GM12892 (cell line): Measurements from ENCODE around the gene LDHAL6A.

Source experiments
- DNase-seq: peaks from one replicate; pipeline ENCODE4 v3.0.0; 2011; ENCODE audit not compliant: insufficient read length
- FAIRE-seq: peaks from 2 replicates; lab custom pipeline; 2011; peaks lifted over from hg19 to GRCh38; lab: Jason Lieb, UNC
- POLR2A ChIP-seq: IDR thresholded peaks from 2 replicates; pipeline ENCODE4 v1.6.1; 2011; ENCODE audit warnings: low read depth, low read length, control low read depth
- POLR2AphosphoS5 ChIP-seq: IDR thresholded peaks from 2 replicates; pipeline ENCODE4 v1.6.1; 2011; ENCODE audit warnings: low read depth, low read length, control low read depth
- TAF1 ChIP-seq: IDR thresholded peaks from 2 replicates; pipeline ENCODE4 v1.6.1; 2011; ENCODE audit warnings: low read depth, mild to moderate bottlenecking, control low read depth, low read length, borderline replicate concordance

LDHAL6A gene

DNA sequence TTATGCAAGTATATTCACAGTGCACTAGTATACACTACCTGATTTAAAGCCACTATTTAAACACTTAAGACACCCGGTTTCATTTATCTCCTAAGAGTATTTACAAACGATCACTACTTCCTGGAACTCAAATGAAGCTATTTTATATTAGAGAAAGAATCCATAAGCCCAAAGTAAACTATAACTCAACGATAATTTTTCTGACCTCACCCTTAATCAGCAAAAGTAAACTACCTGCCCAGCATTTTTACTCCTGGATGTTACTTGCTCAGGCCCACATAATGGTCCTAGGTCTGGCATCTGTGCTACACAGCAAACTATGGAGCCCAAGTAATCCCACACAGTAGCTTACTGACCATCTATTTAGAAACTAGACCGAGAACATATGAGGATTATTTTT is 37.7 kb downstream of the LDHAL6A start:
- FAIRE-seq (no peak), DNase-seq (no peak)
- TF ChIP-seq POLR2AphosphoS5: no peak

- DNase-seq: no peak
- TF ChIP-seq POLR2A (no peak), TAF1 (no peak), POLR2AphosphoS5 (no peak)
- peak; percentile 67 for FAIRE-seq
Measured at GRCh38 chr11:18495271-18495670, 39.6 kb downstream of the LDHAL6A start.

- TF ChIP-seq TAF1 (no peak), POLR2A (no peak), POLR2AphosphoS5 (no peak)
- FAIRE-seq (no peak), DNase-seq (no peak)
Measured at GRCh38 chr11:18495703-18496102, 40.0 kb downstream of the LDHAL6A start.

DNA sequence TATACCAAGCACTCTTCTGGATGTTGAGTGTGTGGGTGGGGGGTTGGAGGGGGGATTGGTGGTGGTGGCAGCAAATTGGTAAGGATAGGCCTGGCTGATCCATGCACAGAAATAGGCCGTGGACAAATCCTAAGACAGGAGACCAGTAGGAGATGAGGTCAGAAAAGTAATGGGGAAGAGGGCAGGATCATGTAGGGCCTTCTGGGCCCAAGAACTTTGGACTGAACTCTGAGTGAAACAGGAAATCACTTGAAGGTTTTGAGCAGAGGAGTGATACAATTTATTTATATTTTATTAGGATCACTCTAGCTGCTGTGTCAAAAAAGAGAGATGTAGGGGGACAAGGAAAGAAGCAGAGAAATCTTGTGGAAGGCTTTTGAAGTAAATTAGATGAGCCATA is 42.4 kb downstream of the LDHAL6A start:
- no peak for FAIRE-seq
- DNase-seq: no peak
- TF ChIP-seq POLR2AphosphoS5 (no peak), POLR2A (no peak), TAF1 (no peak)

DNA sequence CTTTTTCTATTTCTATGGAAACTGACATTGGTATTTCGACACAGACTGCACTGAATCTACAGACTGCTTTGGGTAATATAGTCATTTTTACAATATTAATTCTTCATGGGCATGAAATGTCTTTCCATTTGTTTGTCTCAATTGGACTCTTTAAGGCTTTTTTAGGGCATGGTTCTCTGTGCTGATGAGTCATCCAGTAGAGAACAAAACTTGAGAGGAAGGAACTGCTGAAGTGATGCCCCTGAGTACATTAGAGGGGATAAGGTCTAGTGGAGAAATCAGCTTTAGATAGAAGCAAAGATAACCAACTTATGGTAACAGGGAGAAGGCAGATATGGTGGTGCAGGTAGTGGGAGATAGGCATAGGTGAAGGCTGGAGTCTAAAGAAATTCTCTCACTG is 46.0 kb downstream of the LDHAL6A start:
- TF ChIP-seq POLR2A (no peak), POLR2AphosphoS5 (no peak)
- FAIRE-seq: peak; percentile 14
- DNase-seq: no peak

GRCh38 chr11:18502352-18502751 is 46.7 kb downstream of the LDHAL6A start:
- FAIRE-seq (no peak), DNase-seq (no peak)
- no peak for TF ChIP-seq TAF1
- no peak for TF ChIP-seq POLR2AphosphoS5
- no peak for TF ChIP-seq POLR2A

GRCh38 chr11:18521122-18521521 is 65.5 kb downstream of the LDHAL6A start:
- DNase-seq (no peak), FAIRE-seq (no peak)

DNA sequence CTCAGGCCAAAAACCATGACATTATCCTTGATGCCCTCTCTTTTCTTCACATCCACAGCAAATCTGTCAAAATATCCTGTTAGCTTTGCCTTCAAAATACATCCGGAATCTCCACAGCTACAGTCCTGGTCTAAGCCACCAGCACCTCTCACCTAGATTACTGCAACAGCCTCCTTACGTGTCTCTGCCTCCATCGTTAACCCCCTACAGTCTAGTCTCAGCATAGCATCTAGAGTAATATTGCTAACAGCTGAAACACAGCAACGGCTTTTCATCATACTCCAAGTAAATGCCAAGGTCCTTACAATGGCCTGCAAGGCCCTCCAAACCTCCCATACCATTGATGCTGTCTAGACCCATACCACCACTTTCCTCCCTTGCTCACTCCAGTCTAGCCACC is 66.7 kb downstream of the LDHAL6A start:
- no peak for DNase-seq
- no peak for TF ChIP-seq POLR2AphosphoS5
- no peak for TF ChIP-seq TAF1
- no peak for TF ChIP-seq POLR2A
- peak; percentile 42 for FAIRE-seq

More at GRCh38 chr11:18521122-18521521, 65.5 kb downstream of the LDHAL6A start:
- no peak for TF ChIP-seq POLR2A
- TF ChIP-seq POLR2AphosphoS5: no peak
- no peak for TF ChIP-seq TAF1

DNA sequence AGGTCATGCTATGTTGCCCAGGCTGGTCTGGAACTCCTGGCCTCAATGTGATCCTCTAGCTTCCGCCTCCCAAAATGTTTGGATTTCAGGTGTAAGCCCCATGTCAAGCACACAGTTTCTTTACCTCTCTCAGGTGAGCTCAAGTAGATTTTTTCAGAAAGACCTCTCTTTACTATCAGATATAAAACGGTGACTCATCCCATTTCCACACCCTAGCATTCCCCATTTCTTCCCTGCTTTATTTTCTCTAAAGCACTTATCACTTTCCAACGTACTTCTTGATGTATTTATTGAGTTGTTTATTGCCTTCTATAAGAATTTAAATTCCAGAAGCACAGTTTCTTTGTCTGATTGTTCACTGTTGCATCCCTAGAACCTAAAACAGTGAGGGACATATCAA is 67.4 kb downstream of the LDHAL6A start:
- TF ChIP-seq POLR2AphosphoS5 (no peak), POLR2A (no peak), TAF1 (no peak)
- DNase-seq (no peak), FAIRE-seq (no peak)

DNA sequence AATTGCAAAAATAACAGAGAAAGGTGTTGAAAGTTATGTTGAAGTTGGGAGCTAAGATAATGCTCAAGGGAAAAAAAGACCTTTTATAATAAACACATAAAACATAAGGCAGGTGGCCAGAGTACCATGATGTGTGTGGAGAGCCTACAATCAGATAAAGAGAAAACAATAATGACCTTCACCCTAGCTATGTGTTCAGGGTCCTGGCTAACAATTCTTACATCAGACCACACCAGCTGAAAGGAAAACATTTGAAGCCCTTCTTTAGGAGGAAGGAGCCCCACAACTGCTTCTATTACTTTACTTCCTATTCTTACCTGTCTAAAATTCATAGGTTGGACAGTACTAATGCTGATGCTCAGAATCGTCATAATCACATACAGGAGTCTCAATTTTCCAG is 68.6 kb downstream of the LDHAL6A start:
- TF ChIP-seq POLR2A: no peak
- TF ChIP-seq POLR2AphosphoS5: no peak
- no peak for TF ChIP-seq TAF1
- no peak for FAIRE-seq
- no peak for DNase-seq

- TF ChIP-seq POLR2A (no peak), POLR2AphosphoS5 (no peak), TAF1 (no peak)
- DNase-seq (no peak), FAIRE-seq (no peak)
Measured at GRCh38 chr11:18526130-18526520, 70.5 kb downstream of the LDHAL6A start.

- DNase-seq: peak; percentile 79
- peak; percentile 97 for TF ChIP-seq POLR2A
- peak; percentile 94 for TF ChIP-seq POLR2AphosphoS5
- peak; percentile 89 for TF ChIP-seq TAF1
- FAIRE-seq: peak; percentile 99
Measured at GRCh38 chr11:18526521-18527296, 71.1 kb downstream of the LDHAL6A start, which contains the start of gene TSG101. TSS of gene TSG101 (minus strand) at chr11:18526942. CDS start at chr11:18526816, 126 bp downstream.
